Tibial artery (tissue), 4 donors: ENCODE results near the gene RPH3AL.
A peak's percentile ranks its signal among the peaks of the same experiment; 100 is the strongest.

Experiments used
- DNase-seq, 2 donors: peaks; one replicate each; pipeline ENCODE4 v3.0.0-alpha.2; 2019
- H3K27ac ChIP-seq, 2 donors: fragments of 200-600 bp; sonication (generic) in 1 of 2; 1 replicate in 1 of 2; 2 replicates in 1 of 2; pipeline ENCODE4 v1.5.1; 2018 to 2019; ENCODE audit warnings: mild to moderate bottlenecking in 1 of 2
- H3K27me3 ChIP-seq, 2 donors: fragments of 200-600 bp; sonication (generic) in 1 of 2; one replicate each; pipeline versions ENCODE4 v1.5.1 to v1.6.0; 2016 to 2019
- H3K36me3 ChIP-seq, 3 donors: fragments of 200-600 bp; sonication (generic) in 2 of 3; one replicate each; pipeline ENCODE4 v1.5.1; 2016 to 2019; ENCODE audit warnings: mild to moderate bottlenecking in 2 of 3
- H3K4me1 ChIP-seq, 4 donors: fragments of 200-600 bp; sonication (generic) in 2 of 4; 1 replicate in 3 of 4; 2 replicates in 1 of 4; pipeline ENCODE4 v1.5.1; 2016 to 2019
- H3K4me3 ChIP-seq, 2 donors: fragments of 200-600 bp; sonication (generic) in 1 of 2; 1 replicate in 1 of 2; 2 replicates in 1 of 2; pipeline ENCODE4 v1.5.1; 2018 to 2019; ENCODE audit warnings: mild to moderate bottlenecking in 2 of 2
- H3K9me3 ChIP-seq, 3 donors: fragments of 200-600 bp; sonication (generic) in 1 of 3; one replicate each; pipeline ENCODE4 v1.5.1; 2016 to 2019
- intact Hi-C: fragments of 100-400 bp; cut with DNase I; formaldehyde crosslinking; loops from one replicate; pipeline ENCODE4 v1.15.0; 2023; ENCODE audit warnings: low total_unique reads
- TF ChIP-seq, protein P1 (sequence below), 2 experiments: fragments of 200-600 bp in 1 of 2; fragments of 450-650 bp in 1 of 2; IDR thresholded peaks; one replicate each; pipeline ENCODE4 v1.5.1; 2017 to 2019; ENCODE audit warnings: antibody characterized with exemption in 2 of 2, mild to moderate bottlenecking in 1 of 2, moderate library complexity in 1 of 2

The RPH3AL gene

GRCh38 chr17:333626-334396 lies 18.8 kb downstream of the RPH3AL start:
- H3K4me3 ChIP-seq, result peak overlapping the region; percentile 14 to 28
- intact Hi-C loops, result no loop called here
- peak; percentile 79 to 83 for DNase-seq
- H3K4me1 ChIP-seq, result peaks cover 0 to 10% (median 0%) of the 10 kb centered on the region in 4 donors
- H3K9me3 ChIP-seq, result no peaks in the 10 kb centered on the region
- peaks cover 0 to 52% of the 10 kb centered on the region in 2 donors for H3K27me3 ChIP-seq
- no peaks in the 10 kb centered on the region for H3K36me3 ChIP-seq
- TF ChIP-seq, protein P1, sequence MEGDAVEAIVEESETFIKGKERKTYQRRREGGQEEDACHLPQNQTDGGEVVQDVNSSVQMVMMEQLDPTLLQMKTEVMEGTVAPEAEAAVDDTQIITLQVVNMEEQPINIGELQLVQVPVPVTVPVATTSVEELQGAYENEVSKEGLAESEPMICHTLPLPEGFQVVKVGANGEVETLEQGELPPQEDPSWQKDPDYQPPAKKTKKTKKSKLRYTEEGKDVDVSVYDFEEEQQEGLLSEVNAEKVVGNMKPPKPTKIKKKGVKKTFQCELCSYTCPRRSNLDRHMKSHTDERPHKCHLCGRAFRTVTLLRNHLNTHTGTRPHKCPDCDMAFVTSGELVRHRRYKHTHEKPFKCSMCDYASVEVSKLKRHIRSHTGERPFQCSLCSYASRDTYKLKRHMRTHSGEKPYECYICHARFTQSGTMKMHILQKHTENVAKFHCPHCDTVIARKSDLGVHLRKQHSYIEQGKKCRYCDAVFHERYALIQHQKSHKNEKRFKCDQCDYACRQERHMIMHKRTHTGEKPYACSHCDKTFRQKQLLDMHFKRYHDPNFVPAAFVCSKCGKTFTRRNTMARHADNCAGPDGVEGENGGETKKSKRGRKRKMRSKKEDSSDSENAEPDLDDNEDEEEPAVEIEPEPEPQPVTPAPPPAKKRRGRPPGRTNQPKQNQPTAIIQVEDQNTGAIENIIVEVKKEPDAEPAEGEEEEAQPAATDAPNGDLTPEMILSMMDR (IDR thresholded peaks at IDR 0.05), result no peak
- H3K27ac ChIP-seq, result peak overlapping the region in 1 of 2 donors; percentile 62

- H3K4me1 ChIP-seq, result peaks cover 0 to 10% (median 0%) of the 10 kb centered on the region in 4 donors
- DNase-seq, result peak; percentile 23 to 67
- H3K27ac ChIP-seq, result peak overlapping the region; percentile 43 to 62
- no peaks in the 10 kb centered on the region for H3K36me3 ChIP-seq
- peaks cover 0 to 53% of the 10 kb centered on the region in 2 donors for H3K27me3 ChIP-seq
- TF ChIP-seq, protein P1 (IDR thresholded peaks at IDR 0.05), result no peak
- intact Hi-C loops, result no loop called here
- no peaks in the 10 kb centered on the region for H3K9me3 ChIP-seq
- peak overlapping the region; percentile 4 to 10 for H3K4me3 ChIP-seq
Measured at GRCh38 chr17:332558-333322, 19.9 kb downstream of the RPH3AL start.

DNA sequence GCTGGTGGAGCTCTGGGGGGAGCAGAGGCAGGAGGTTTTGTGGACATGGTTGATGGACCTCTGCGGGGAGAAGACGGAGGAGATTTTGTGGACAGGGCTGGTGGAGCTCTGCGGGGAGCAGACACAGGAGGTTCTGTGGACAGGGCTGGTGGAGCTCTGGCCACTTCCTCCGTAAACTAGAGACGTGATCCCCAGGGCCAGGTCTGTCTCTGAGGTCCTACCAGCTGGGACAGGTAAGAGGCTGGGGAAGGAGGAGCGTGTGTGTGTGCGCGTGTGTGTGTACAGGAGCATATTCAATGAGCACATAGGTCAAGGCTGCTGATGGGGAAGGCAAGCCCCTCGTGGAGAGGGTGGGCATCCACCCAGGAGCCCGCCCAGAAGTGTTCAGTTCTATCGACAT lies 20.6 kb downstream of the RPH3AL start:
- intact Hi-C loops, result no loop called here
- H3K4me3 ChIP-seq, result peak overlapping the region; percentile 10 to 26
- H3K9me3 ChIP-seq, result no peaks in the 10 kb centered on the region
- H3K27me3 ChIP-seq, result peaks cover 0 to 46% of the 10 kb centered on the region in 2 donors
- no peaks in the 10 kb centered on the region for H3K36me3 ChIP-seq
- H3K4me1 ChIP-seq, result peaks cover 0 to 10% (median 0%) of the 10 kb centered on the region in 4 donors
- peak; percentile 17 to 48 for DNase-seq
- TF ChIP-seq, protein P1 (IDR thresholded peaks at IDR 0.05), result no peak
- peak overlapping the region; percentile 43 to 62 for H3K27ac ChIP-seq

DNA sequence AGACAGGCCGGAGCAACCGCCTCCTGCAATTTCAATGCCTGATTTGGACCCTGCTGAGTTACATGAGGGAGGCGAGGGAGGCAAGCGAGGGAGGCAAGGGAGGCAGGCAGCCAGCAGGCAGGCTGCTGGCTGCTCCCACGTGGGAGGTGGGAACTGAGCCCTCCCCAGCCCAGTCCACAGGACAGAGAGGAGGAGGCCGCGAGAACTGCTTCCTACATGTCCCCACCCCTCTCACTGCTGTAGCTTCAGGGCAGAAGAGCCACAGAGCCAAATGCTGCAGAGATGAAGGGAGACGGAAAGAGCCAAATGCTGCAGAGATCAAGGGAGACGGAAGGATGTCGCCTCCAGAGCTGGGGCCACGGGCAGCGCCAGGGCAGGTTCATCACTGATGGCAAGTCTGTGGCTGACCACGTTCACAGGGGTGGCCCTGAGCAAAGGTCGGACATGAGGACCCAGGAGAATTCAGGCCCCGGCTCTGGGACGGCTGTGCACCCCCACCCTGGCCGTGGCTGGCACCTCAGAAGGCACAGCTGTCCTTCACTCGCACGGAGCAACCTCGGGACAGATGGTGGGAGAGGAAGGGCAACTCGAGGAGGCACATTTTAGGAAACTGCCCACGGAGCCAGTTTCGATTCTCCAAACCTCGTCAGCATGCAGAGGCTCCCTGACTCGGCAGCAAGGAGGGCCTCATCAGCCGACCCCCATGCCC lies 21.5 kb downstream of the RPH3AL start:
- H3K9me3 ChIP-seq, result no peaks in the 10 kb centered on the region
- peak; percentile 56 to 72 for DNase-seq
- peak overlapping the region; percentile 10 to 26 for H3K4me3 ChIP-seq
- peaks cover 0 to 10% (median 0%) of the 10 kb centered on the region in 4 donors for H3K4me1 ChIP-seq
- H3K27ac ChIP-seq, result peak overlapping the region; percentile 17 to 62
- TF ChIP-seq, protein P1 (IDR thresholded peaks at IDR 0.05), result no peak
- intact Hi-C loops, result no loop called here
- H3K36me3 ChIP-seq, result no peaks in the 10 kb centered on the region
- H3K27me3 ChIP-seq, result peaks cover 0 to 39% of the 10 kb centered on the region in 2 donors

DNA sequence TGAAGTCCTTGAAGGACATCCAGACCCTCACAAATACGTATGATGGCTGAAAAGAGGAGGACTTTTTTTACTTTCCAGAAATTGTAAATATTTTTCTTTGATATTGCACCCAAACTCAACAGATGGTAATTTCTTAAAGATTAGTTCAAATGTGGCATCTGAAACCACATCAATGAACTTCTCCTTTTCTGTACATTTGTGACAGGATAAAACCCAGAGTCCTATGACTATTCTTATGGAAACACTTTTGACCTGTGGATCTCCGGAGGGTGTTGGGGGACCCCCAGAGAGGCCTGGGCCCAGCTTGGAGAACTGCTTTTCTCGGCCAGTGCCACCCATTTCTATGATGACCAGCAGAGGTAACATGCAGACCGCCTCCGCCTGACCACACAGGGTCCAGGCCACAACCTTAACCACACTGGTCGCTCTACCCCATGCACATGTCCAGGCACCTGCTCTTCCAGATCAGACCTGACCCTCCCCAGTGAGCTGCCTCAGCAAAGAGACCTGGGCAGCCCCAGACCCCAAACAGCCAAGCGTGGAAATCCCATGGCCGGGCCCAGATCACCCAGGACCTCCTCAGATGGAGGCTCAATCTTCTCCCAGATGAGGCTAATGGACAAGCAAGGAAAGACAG lies 22.7 kb downstream of the RPH3AL start:
- Histone ChIP-seq H3K9me3 (no peaks in the 10 kb centered on the region), H3K4me3 (no peak overlapping the region), H3K27ac (no peak overlapping the region), H3K27me3 (peaks cover 0 to 34% of the 10 kb centered on the region in 2 donors), H3K36me3 (peaks cover 0 to 4% (median 0%) of the 10 kb centered on the region in 3 donors), H3K4me1 (peaks cover 0 to 10% (median 0%) of the 10 kb centered on the region in 4 donors)
- intact Hi-C loops, result no loop called here
- DNase-seq, result no peak
- TF ChIP-seq, protein P1 (IDR thresholded peaks at IDR 0.05), result no peak
